GM18505 (cell line): ENCODE data around the gene NRG4.
"Not testable (repeated sequence)": the region's sequence is repeated elsewhere in the genome, so short reads cannot be mapped to it uniquely, and the experiment has no call there.

Source experiments
- ATAC-seq: cut with Tn5 transposase; IDR thresholded peaks from one replicate; pipeline ENCODE4 v1.9.1; 2021; ENCODE audit not compliant: unreplicated experiment
- POLR2A ChIP-seq: IDR thresholded peaks from 4 replicates; pipeline ENCODE4 v1.6.1; 2011; ENCODE audit warnings: borderline replicate concordance; ENCODE audit not compliant: insufficient read depth, insufficient read length; ENCODE audit errors: extremely low read depth

The NRG4 gene

GRCh38 chr15:75981149-75981815 lies 30.9 kb downstream of the NRG4 start:
- TF ChIP-seq POLR2A, result no peak
- no peak for ATAC-seq

GRCh38 chr15:75976766-75977165 lies 35.5 kb downstream of the NRG4 start:
- ATAC-seq, result not testable (repeated sequence)

GRCh38 chr15:75966073-75966472 lies 46.2 kb downstream of the NRG4 start:
- TF ChIP-seq POLR2A, result no peak
- ATAC-seq, result no peak

- no peak for ATAC-seq
These were observed 50.9 kb downstream of the NRG4 start for GRCh38 chr15:75961331-75961730.

GRCh38 chr15:75955720-75956119 lies 56.5 kb downstream of the NRG4 start:
- ATAC-seq, result no peak
- TF ChIP-seq POLR2A, result no peak

More at GRCh38 chr15:75961331-75961730, 50.9 kb downstream of the NRG4 start:
- no peak for TF ChIP-seq POLR2A

GRCh38 chr15:75952525-75952924 lies 59.7 kb downstream of the NRG4 start:
- no peak for TF ChIP-seq POLR2A
- no peak for ATAC-seq

- TF ChIP-seq POLR2A, result no peak
- ATAC-seq, result no peak
These were observed 63.4 kb downstream of the NRG4 start for GRCh38 chr15:75948761-75949296.

GRCh38 chr15:75947092-75947491 lies 65.1 kb downstream of the NRG4 start:
- TF ChIP-seq POLR2A, result no peak
- no peak for ATAC-seq

- ATAC-seq, result no peak
- TF ChIP-seq POLR2A, result no peak
These were observed 66.3 kb downstream of the NRG4 start for GRCh38 chr15:75945953-75946352.

GRCh38 chr15:75943713-75944215 lies 68.5 kb downstream of the NRG4 start:
- no peak for ATAC-seq
- TF ChIP-seq POLR2A, result no peak

GRCh38 chr15:75943246-75943645 lies 69.0 kb downstream of the NRG4 start:
- ATAC-seq, result no peak
- TF ChIP-seq POLR2A, result no peak

GRCh38 chr15:75942464-75942863 lies 69.8 kb downstream of the NRG4 start:
- no peak for TF ChIP-seq POLR2A
- ATAC-seq, result no peak

GRCh38 chr15:75930866-75931265 lies 81.4 kb downstream of the NRG4 start:
- ATAC-seq, result no peak
- no peak for TF ChIP-seq POLR2A

GRCh38 chr15:75929799-75930565 lies 82.2 kb downstream of the NRG4 start:
- ATAC-seq, result no peak
- no peak for TF ChIP-seq POLR2A
